ENCODE data around the gene ZNF587B. TPM values are rescaled to one million over a fixed set of nuclear protein-coding genes. Genes with fewer than 3 reads are reported as not detected.
"Not testable (repeated sequence)": the region's sequence is repeated elsewhere in the genome, so short reads cannot be mapped to it uniquely, and the experiment has no call there.

Gene ZNF587B
- total and polyA plus RNA-seq, 9 of the 15 experiments (the other 6 are each of a cell fraction or from before 2014, with no cell fraction given) = 7.4 to 37.5 (median 20.8) TPM

DNA sequence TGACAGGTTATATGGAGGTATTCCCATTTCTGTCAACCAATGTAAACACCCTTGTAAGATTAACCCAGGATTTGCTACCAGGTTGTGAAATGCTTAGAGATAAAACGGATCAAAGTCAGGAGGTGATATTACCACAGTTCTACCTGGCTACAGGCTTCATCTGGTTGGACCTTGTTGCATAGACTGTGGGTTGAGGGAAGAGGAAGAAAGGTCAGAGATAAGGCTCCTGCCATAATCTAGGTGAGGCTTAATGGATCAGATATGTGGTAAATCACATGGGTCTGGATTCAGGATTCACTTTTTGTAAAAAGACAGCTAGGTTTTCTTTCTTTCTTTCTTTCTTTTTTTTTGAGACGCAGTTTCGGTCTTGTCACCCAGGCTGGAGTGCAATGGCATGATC lies 8.6 kb upstream of the ZNF587B start:
- H3K9ac ChIP-seq (ENCODE audit: insufficient read depth in 1 of 2, low read depth in 2 of 2, low read length in 2 of 2); ATAC-seq; H3K4me3 ChIP-seq; DNase-seq (ENCODE audit: extremely low read depth in 1 of 4, low spot score in 3 of 4); H3K4me2 ChIP-seq (ENCODE audit: insufficient read depth, low read length); H2AFZ ChIP-seq (ENCODE audit: low read depth, low read length); H3K27me3 ChIP-seq (ENCODE audit: control insufficient read depth in 2 of 2, insufficient read depth in 2 of 2, low read length in 2 of 2); in situ Hi-C loops (cut with MboI); H3K9me1 ChIP-seq (ENCODE audit: control insufficient read depth, insufficient read depth, low read length); BruUV-seq (replicated peaks); H3K27ac ChIP-seq (ENCODE audit: extremely low read depth, low read depth, low read length); H4K20me1 ChIP-seq (replicated peaks; ENCODE audit: control insufficient read depth, insufficient read depth, low read length); FAIRE-seq; CTCF ChIA-PET (ENCODE audit: low intra/inter-chr PET ratio); H3K9me3 ChIP-seq (replicated peaks; ENCODE audit: control insufficient read depth, insufficient read depth, low read depth, low read length); intact Hi-C loops (cut with micrococcal nuclease): not testable (repeated sequence)
- H3K79me2 ChIP-seq (ENCODE audit: control insufficient read depth, insufficient read depth, low read length) = peaks cover 74% of the 10 kb centered on the region
- POLR2A ChIA-PET = interaction anchor here (0.6 to 0.7 kb wide), 2 partner anchors 28 to 73 kb away, joined by 3 read pairs; partner anchors contain the start of gene ZNF587
- WGBS (ENCODE audit: insufficient coverage, low coverage, missing lambda C conversion rate) = 100% methylated on average over 2 of the region's 3 CpGs
- H3K4me1 ChIP-seq (replicated peaks in 1 of 2; ENCODE audit: control insufficient read depth in 2 of 2, insufficient read depth in 2 of 2, low read length in 2 of 2) = peaks cover 4 to 13% of the 10 kb centered on the region in 2 experiments; a peak in 3 of 5 replicates
- peaks cover 58% of the 10 kb centered on the region for H3K36me3 ChIP-seq (ENCODE audit: control insufficient read depth, insufficient read depth, low read length)

DNA sequence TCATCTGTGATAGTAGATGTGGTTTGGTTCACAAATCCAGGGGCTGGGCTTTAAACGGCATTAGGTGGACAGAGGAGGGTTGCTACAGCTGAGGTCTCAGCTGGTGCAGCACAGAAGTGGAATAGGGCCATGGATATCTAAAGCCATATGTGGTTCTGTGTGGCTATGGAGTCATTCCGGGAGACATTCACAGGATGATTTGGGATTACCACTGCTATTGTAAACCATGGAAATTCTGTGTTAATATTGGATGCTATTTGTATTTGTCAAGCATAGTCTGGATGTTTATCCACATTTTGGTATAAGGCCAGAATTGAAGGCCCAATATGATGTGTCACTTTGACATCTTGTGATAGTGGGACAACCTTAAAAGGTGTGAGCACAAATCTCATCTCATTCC lies 6.9 kb upstream of the ZNF587B start:
- FAIRE-seq; H3K27me3 ChIP-seq (ENCODE audit: control insufficient read depth in 2 of 2, insufficient read depth in 2 of 2, low read length in 2 of 2); intact Hi-C loops (cut with micrococcal nuclease); ATAC-seq; H3K9me3 ChIP-seq (replicated peaks; ENCODE audit: control insufficient read depth, insufficient read depth, low read depth, low read length); H3K27ac ChIP-seq (ENCODE audit: extremely low read depth, low read depth, low read length); H2AFZ ChIP-seq (ENCODE audit: low read depth, low read length); H3K4me2 ChIP-seq (ENCODE audit: insufficient read depth, low read length); H3K9me1 ChIP-seq (ENCODE audit: control insufficient read depth, insufficient read depth, low read length); POLR2A ChIA-PET; CTCF ChIA-PET (ENCODE audit: low intra/inter-chr PET ratio); DNase-seq (ENCODE audit: extremely low read depth in 1 of 4, low spot score in 3 of 4); H3K4me1 ChIP-seq (replicated peaks in 1 of 2; ENCODE audit: control insufficient read depth in 2 of 2, insufficient read depth in 2 of 2, low read length in 2 of 2); H3K9ac ChIP-seq (ENCODE audit: insufficient read depth in 1 of 2, low read depth in 2 of 2, low read length in 2 of 2); H4K20me1 ChIP-seq (replicated peaks; ENCODE audit: control insufficient read depth, insufficient read depth, low read length); in situ Hi-C loops (cut with MboI); H3K4me3 ChIP-seq; BruUV-seq (replicated peaks): not testable (repeated sequence)
- Histone ChIP-seq H3K36me3 (ENCODE audit: control insufficient read depth, insufficient read depth, low read length) (peaks cover 65% of the 10 kb centered on the region), H3K79me2 (ENCODE audit: control insufficient read depth, insufficient read depth, low read length) (peaks cover 85% of the 10 kb centered on the region)
- 100% methylated on average over 1 of the region's 2 CpGs for whole genome bisulfite sequencing (ENCODE audit: insufficient coverage, low coverage, missing lambda C conversion rate)

DNA sequence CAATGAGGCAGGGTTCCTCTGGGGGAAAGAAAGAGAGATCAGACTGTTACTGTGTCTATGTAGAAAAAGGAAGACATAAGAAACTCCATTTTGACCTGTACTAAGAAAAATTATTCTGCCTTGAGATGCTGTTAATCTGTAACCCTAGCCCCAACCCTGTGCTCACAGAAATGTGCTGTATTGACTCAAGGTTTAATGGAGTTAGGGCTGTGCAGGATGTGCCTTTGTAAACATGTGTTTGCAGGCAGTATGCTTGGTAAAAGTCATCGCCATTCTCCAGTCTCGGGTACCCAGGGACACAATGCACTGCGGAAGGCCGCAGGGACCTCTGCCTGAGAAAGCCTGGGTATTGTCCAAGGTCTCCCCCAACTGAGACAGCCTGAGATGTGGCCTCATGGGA lies 6.5 kb upstream of the ZNF587B start:
- DNase-seq (ENCODE audit: extremely low read depth in 1 of 4, low spot score in 3 of 4); H3K4me2 ChIP-seq (ENCODE audit: insufficient read depth, low read length); intact Hi-C loops (cut with micrococcal nuclease); BruUV-seq (replicated peaks); in situ Hi-C loops (cut with MboI); CTCF ChIA-PET (ENCODE audit: low intra/inter-chr PET ratio); POLR2A ChIA-PET; H3K9ac ChIP-seq (ENCODE audit: insufficient read depth in 1 of 2, low read depth in 2 of 2, low read length in 2 of 2); H4K20me1 ChIP-seq (replicated peaks; ENCODE audit: control insufficient read depth, insufficient read depth, low read length); H3K27ac ChIP-seq (ENCODE audit: extremely low read depth, low read depth, low read length); H3K9me1 ChIP-seq (ENCODE audit: control insufficient read depth, insufficient read depth, low read length); H2AFZ ChIP-seq (ENCODE audit: low read depth, low read length); H3K9me3 ChIP-seq (replicated peaks; ENCODE audit: control insufficient read depth, insufficient read depth, low read depth, low read length); H3K4me1 ChIP-seq (replicated peaks in 1 of 2; ENCODE audit: control insufficient read depth in 2 of 2, insufficient read depth in 2 of 2, low read length in 2 of 2); ATAC-seq; H3K4me3 ChIP-seq; FAIRE-seq; H3K27me3 ChIP-seq (ENCODE audit: control insufficient read depth in 2 of 2, insufficient read depth in 2 of 2, low read length in 2 of 2): not testable (repeated sequence)
- 91% methylated on average over 4 of the region's 4 CpGs for WGBS (ENCODE audit: insufficient coverage, low coverage, missing lambda C conversion rate)
- peaks cover 65% of the 10 kb centered on the region for H3K36me3 ChIP-seq (ENCODE audit: control insufficient read depth, insufficient read depth, low read length)
- H3K79me2 ChIP-seq (ENCODE audit: control insufficient read depth, insufficient read depth, low read length) = peaks cover 86% of the 10 kb centered on the region
